Measurements from ENCODE around the gene DERA. TPM values are rescaled to one million over a fixed set of nuclear protein-coding genes. Genes with fewer than 3 reads are reported as not detected.

The DERA gene
- total RNA-seq, 1 experiment from 2014 or later, result 22.6 TPM

GRCh38 chr12:16062611-16063010 is 151.5 kb downstream of the DERA start:
- ATAC-seq (no peak), DNase-seq (ENCODE audit: low read depth, low spot score) (no peak)
- H3K9me3 ChIP-seq (ENCODE audit: control insufficient read depth, insufficient read depth, low read depth, low read length), result no peaks in the 10 kb centered on the region
- no peaks in the 10 kb centered on the region for H3K27me3 ChIP-seq (ENCODE audit: control insufficient read depth, insufficient read depth, low read length)
- POLR2A ChIA-PET, result no interaction called here
- H3K4me1 ChIP-seq (ENCODE audit: control insufficient read depth, insufficient read depth, low read length), result no peaks in the 10 kb centered on the region
- H3K36me3 ChIP-seq (ENCODE audit: control insufficient read depth, insufficient read depth, low read length), result no peaks in the 10 kb centered on the region
- TF ChIP-seq REST (IDR thresholded peaks at IDR 0.05; ENCODE audit: insufficient read depth in 1 of 2, low read depth in 2 of 2, low read length in 1 of 2), result no peak
- H3K27ac ChIP-seq (ENCODE audit: low read length), result no peak overlapping the region
- no TSS peak for BruUV-seq (replicated peaks)
- CTCF ChIA-PET, result no interaction called here
- no peak overlapping the region for H3K4me3 ChIP-seq (ENCODE audit: low read depth in 2 of 2, low read length in 2 of 2)
- intact Hi-C loops (cut with micrococcal nuclease; ENCODE audit: unreplicated experiment) (no loop called here), in situ Hi-C loops (cut with HindIII; ENCODE audit: low pct_unique_long_range_greater_than_20kb, low sequenced_read_pairs) (no loop called here)

GRCh38 chr12:16063726-16064125 is 152.6 kb downstream of the DERA start:
- no peak for DNase-seq (ENCODE audit: low read depth, low spot score)
- no peaks in the 10 kb centered on the region for H3K27me3 ChIP-seq (ENCODE audit: control insufficient read depth, insufficient read depth, low read length)
- ATAC-seq, result no peak
- no peaks in the 10 kb centered on the region for H3K4me1 ChIP-seq (ENCODE audit: control insufficient read depth, insufficient read depth, low read length)
- BruUV-seq (replicated peaks), result no TSS peak
- H3K27ac ChIP-seq (ENCODE audit: low read length), result no peak overlapping the region
- ChIA-PET POLR2A (no interaction called here), CTCF (no interaction called here)
- intact Hi-C loops (cut with micrococcal nuclease; ENCODE audit: unreplicated experiment) (no loop called here), in situ Hi-C loops (cut with HindIII; ENCODE audit: low pct_unique_long_range_greater_than_20kb, low sequenced_read_pairs) (no loop called here)
- H3K36me3 ChIP-seq (ENCODE audit: control insufficient read depth, insufficient read depth, low read length), result no peaks in the 10 kb centered on the region
- TF ChIP-seq REST (IDR thresholded peaks at IDR 0.05; ENCODE audit: insufficient read depth in 1 of 2, low read depth in 2 of 2, low read length in 1 of 2), result no peak
- TF ChIP-seq POLR2AphosphoS5 (IDR thresholded peaks at IDR 0.05; ENCODE audit: low read depth, low read length), result no peak
- TF ChIP-seq TCF7L2 (IDR thresholded peaks at IDR 0.05; ENCODE audit: low read depth, low read length), result no peak
- TF ChIP-seq, protein P1, sequence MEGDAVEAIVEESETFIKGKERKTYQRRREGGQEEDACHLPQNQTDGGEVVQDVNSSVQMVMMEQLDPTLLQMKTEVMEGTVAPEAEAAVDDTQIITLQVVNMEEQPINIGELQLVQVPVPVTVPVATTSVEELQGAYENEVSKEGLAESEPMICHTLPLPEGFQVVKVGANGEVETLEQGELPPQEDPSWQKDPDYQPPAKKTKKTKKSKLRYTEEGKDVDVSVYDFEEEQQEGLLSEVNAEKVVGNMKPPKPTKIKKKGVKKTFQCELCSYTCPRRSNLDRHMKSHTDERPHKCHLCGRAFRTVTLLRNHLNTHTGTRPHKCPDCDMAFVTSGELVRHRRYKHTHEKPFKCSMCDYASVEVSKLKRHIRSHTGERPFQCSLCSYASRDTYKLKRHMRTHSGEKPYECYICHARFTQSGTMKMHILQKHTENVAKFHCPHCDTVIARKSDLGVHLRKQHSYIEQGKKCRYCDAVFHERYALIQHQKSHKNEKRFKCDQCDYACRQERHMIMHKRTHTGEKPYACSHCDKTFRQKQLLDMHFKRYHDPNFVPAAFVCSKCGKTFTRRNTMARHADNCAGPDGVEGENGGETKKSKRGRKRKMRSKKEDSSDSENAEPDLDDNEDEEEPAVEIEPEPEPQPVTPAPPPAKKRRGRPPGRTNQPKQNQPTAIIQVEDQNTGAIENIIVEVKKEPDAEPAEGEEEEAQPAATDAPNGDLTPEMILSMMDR (IDR thresholded peaks at IDR 0.05), result no peak
- H3K9me3 ChIP-seq (ENCODE audit: control insufficient read depth, insufficient read depth, low read depth, low read length), result no peaks in the 10 kb centered on the region
- no peak overlapping the region for H3K4me3 ChIP-seq (ENCODE audit: low read depth in 2 of 2, low read length in 2 of 2)

Data from Panc1 (cell line).